Measurements from ENCODE around the gene UBAP1L.
"Not testable (repeated sequence)": the region's sequence is repeated elsewhere in the genome, so short reads cannot be mapped to it uniquely, and the experiment has no call there.

UBAP1L gene

DNA sequence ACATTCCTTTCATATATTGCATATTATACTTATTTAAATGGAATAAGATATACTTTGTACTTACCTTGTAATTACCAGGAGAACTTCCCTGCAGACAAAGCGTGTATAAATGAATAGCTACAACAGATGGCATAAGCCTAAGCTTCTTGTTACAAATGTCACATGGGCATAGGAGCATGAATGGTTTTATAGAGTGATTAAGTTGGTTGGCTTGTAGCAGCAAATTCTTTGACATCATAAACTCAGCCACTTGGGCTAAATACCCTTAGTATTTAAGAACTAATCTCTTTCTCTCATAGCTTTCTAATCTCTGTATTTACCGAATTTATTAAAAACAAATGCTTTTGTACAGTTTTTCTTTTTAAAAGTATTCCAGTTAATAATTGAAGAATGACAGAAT lies at the start of gene UBAP1L:
Gene UBAP1L, minus strand, starts transcription at position 115 of the 400 bp plus-strand sequence. CDS start 8,985 bp downstream, outside the sequence.
- no peak for DNase-seq (ENCODE audit: low read depth, low spot score)

DNA sequence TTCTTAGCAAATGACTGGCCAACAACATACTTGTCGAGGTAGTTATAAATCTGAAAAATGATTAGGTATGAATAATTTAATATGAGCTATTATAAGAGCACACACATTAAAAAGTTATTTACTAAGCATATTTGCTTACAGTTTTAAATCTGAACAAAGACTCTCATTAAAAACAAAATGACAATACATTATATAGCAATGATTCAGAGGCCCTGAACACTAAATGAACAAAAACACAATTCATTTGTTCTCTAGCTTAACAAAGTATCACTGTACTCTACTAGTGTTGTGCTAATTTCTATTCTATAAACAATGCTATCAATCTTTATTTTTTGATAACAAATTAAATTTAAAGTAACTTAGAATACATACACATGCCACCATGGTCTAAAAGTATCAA lies 49.1 kb upstream of the UBAP1L start:
- DNase-seq (ENCODE audit: low read depth, low spot score) = no peak

DNA sequence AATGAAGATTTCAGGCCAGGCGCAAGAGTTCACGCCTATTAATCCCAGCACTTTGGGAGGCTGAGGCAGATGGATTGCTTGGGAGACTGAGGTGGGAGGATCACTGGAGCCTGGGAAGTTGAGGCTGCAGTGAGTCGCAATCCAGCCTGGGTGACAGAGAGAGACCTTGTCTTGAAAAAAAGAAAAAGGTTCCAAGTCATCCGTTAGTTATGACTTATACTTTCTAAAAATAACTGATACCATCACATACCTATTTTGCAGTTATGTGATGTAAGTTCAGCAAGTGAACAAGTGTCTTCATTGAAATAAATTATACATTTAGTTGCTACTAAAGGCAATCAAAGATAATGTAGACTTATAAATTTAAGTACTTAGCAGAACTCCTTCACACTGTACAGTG lies 48.0 kb upstream of the UBAP1L start:
- DNase-seq (ENCODE audit: low read depth, low spot score) = no peak

DNA sequence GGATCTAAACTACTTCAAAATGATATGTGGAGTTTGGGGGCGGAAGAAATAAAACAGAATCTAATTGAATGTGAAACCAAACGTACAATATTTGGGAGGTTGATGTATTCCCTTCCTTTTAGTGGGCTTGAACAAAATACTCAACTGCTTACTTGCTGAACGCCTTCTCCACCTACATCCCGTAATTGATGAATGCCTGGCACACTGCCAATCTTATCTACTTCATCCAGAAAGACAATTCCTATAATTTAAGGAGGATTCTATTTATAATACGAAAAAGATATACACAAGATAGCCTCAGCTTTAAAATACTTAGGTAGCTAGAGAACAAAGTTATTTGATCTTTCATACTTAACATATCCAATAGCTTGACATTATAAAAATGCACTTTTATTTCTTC lies 41.7 kb upstream of the UBAP1L start:
- DNase-seq (ENCODE audit: low read depth, low spot score) = no peak

DNA sequence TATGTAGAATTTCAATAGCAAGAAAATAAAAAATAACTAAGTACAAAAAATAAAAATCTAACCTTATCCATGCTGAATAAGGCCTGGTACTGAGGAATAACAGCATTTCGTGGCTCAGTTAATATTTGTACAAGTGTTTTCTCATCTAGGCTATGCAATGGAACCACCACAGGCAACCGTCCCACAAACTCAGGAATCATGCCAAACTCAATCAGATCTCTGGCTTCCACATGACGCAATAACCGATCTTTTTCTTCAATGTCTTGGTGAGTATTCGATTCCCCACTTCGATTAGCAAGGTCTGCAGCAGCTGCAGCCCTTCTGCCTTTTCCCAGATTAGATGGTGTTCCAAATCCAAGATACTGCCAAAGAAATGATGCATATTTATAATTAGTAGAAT lies 39.7 kb upstream of the UBAP1L start:
- no peak for DNase-seq (ENCODE audit: low read depth, low spot score)

DNA sequence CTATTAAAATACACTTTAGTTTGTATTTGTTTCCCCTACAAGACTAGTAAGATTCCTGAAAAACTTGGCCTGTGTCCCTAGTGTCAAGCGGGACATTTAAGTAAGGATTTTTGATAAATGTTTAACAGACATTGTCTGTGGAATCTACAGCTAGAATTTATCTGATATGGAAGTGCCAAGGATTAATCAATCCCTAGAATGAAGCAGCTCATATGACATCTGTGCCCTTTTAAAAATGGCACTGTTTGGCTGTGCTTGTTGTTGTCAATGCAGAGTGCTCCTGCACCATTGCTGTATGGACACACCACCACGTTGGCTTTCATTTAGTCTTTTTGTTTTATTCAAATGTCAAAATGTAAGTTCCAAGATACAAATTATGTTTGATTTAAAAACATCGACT lies 32.9 kb upstream of the UBAP1L start:
- no peak for DNase-seq (ENCODE audit: low read depth, low spot score)

DNA sequence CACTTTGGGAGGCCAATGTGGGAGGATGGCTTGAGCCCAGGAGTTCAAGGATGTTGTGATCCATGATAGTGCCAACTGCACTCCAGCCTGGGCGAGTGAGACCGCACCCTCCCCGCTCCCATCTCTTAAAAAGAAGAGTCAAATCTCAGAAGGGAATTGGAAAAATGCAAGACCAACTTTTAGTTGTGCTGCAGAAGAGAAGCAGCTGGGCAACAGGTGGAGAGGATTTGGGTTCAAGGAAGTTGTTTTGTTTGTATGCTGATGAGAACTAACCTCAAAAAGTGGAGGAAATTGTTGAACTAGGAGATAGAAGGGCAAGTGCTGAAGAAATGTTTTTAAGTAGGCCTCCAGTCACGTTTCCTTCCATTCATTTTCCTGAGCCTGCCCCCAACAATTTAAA lies 31.4 kb upstream of the UBAP1L start:
- DNase-seq (ENCODE audit: low read depth, low spot score) = no peak

DNA sequence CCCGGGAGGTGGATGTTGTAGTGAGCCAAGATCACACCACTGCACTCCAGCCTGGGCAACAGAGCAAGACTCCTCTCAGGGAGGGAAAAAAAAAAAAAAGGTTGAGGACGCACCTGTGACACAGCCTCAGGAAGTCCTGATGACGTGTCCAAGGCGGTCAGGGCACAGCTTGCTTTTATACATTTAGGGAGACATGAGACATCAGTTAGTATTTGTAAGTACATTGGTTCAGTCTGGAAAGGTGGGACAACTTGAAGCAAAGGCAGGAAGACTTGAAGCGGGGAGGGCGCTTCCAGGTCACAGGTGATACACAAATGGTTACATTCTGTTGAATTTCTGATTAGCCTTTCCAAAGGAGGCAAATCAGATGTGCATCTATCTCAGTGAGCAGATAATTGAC lies 23.6 kb upstream of the UBAP1L start:
- not testable (repeated sequence) for DNase-seq (ENCODE audit: low read depth, low spot score)

DNA sequence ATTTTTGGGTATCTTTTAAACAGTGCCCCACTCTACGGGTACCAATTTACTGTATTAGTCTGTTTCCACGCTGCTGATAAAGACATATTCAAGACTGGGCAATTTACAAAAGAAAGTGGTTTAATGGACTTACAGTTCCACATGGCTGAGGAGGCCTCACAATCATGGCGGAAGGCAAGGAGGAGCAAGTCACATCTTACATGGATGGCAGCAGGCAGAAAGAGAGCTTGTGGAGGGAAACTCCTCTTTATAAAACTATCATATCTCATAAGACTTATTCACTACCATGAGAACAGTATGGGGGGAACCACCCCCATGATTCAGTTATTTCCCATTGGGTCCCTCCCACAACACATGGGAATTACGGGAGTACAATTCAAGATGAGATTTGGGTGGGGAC lies 22.9 kb upstream of the UBAP1L start:
- DNase-seq (ENCODE audit: low read depth, low spot score) = not testable (repeated sequence)

DNA sequence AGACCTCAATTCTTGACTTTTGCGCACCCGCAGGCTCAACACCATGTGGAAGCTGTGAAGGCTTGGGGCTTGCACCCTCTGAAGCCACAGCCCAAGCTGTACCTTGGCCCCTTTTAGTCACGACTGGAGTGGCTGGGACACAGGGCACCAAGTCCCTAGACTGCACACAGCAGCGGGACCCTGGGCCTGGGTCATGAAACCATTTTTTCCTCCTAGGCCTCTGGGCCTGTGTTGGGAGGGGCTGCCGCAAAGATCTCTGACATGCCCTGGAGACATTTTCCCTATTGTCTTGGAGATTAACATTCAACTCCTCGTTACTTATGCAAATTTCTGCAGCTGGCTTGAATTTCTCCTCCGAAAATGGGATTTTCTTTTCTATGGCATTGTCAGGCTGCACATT lies 22.1 kb upstream of the UBAP1L start:
- not testable (repeated sequence) for DNase-seq (ENCODE audit: low read depth, low spot score)

DNA sequence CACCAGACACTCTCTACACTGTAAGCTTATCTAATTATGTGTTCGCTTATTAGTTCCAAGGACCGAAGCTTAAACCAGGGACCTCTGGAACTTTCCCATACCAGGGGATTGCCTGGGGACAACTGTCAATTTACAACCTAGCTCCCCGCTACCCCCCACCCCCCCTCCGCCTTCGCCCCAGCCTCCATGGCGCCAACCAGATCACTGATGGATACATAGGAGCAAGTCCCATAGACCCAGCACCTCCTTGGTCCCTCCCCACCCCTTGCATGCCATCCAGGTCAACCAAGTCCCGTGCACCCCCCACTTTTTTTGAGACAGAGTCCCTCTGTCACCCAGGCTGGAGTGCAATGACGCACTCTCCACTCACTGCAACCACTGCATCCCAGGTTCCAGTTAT lies 19.5 kb upstream of the UBAP1L start:
- no peak for DNase-seq (ENCODE audit: low read depth, low spot score)

DNA sequence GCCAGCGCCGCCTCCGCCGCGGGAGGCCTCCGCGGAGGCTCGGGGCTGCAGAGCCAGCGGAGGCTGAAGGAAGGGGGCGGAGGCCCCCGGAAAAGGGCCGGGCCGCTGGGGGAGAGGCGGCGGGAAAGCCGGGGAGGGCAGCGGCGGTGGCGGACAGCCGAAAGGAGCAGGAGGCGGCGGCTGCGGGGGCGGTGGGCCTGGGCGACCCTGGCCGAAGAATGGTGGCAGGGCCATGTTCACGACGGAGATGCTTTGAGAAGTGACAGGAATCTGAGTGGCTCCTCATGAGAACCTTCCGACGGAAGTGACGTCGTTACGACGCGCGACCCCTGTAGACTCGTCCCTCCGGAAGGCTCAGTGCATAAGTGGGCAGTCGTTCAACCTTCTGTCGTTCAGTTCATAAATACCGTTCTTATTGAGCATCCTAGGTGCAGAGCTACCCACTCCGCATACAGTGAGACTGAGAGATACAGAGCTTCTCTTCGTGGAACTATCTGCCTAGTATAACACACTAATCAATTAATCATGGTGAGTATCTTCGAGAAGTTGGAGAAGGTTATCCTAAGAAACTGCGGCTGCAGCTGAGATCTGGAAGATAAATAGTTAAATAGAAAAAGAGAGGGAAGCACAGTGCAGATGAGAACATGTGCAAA lies 18.7 kb upstream of the UBAP1L start, which contains the start of gene PDCD7:
Gene PDCD7, minus strand, starts transcription at position 261 of the 653 bp plus-strand sequence. Its CDS starts 27 bp downstream, at position 234.
- DNase-seq (ENCODE audit: low read depth, low spot score) = peak; percentile 96

DNA sequence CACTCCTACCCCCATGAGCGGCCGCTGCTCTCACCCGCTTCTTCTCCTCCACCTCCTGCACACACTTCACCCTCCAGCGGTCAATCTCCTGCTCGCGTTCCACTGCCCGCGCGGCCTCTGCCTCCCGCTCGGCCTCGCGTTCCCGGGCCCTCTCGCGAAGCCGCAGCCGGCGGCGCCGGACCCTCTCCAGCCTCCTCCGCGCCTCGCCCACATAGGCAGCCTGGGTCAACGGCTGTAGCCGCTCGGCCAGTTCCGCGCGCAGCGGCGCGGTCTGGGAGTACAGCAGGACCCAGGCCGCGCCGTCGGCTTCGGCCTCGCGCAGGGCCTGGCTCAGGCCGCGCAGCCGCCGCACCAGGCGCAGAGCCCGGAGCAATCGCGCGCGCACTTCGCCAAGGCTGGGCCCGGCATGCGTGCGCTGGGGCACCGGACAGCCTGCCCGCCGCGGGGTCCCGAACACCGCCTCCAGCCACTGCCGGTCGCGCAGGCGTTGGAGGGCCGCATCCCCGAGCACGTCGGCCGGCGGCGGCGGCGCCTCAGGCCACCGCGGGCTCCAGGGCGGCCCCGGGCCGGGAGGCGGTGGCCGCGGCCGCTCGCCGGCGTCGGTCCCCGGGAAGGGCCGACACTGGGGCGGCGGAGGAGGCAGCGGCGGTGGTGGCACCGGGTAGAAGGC lies 18.0 kb upstream of the UBAP1L start:
- peak; percentile 84 for DNase-seq (ENCODE audit: low read depth, low spot score)

DNA sequence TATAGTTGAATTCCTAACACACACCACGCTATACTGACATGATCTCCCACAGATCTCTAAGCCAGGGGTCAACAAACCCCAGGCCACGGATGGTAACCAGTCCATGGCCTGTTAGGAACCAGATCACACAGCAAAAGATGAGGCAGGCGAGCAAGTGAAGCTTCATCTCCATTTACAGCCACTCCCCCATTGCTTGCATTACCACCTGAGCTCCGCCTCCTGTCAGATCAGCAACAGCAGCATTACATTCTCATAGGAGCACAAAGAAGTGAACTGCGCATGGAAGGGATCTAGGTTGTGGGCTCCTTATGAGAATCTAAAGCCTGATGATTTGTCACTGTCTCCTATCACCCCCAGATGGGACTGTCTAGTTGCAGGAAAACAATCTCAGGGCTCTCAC lies 15.9 kb upstream of the UBAP1L start:
- DNase-seq (ENCODE audit: low read depth, low spot score) = no peak

DNA sequence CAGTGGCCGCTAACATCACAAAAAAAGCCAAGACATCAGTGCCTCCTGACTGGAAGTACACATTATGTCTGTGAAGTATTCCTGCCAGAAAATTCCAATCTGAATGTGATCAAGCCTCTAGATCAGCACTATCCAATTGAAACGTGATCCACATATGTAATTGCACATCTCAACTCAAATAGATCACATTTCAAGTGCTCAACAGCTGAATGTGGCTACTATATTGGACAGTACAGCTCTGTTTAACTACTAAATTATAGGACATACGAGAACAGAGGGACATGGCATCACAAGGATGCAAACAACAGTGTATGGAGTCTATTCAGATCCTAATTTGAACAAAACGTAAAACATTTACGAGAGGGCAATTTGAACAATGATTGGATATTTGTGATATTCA lies 542 bp upstream of the UBAP1L start:
- DNase-seq (ENCODE audit: low read depth, low spot score) = no peak

DNA sequence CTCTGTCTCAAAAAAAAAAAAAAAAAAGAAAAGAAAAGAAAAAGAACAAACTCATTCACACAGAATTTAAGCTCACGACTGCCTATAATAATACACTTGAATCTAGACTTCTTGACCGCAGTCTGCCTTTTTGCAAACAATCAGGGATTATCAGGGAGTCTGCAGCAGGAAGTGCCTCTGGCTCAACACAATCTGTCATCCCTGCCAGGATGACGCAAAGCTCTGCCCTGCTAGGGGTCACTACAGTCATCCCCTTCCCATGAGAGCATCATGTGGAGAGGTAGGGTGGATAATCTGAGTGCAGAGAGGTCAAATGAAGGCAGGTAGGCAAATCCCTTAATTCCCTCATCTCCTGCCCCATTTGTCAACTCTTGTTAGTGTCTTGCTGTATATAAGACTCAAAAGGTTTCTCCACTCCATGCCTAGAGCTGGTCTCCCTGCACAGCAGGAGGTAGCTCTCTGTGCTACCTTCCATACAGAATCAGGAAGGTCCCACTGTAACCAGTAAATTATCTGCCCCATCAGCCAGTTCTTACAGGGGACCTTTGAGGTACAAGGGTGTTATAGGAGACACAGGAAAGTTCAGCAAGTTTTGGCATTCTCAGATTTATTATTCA lies 4.2 kb downstream of the UBAP1L start:
- DNase-seq (ENCODE audit: low read depth, low spot score) = no peak

DNA sequence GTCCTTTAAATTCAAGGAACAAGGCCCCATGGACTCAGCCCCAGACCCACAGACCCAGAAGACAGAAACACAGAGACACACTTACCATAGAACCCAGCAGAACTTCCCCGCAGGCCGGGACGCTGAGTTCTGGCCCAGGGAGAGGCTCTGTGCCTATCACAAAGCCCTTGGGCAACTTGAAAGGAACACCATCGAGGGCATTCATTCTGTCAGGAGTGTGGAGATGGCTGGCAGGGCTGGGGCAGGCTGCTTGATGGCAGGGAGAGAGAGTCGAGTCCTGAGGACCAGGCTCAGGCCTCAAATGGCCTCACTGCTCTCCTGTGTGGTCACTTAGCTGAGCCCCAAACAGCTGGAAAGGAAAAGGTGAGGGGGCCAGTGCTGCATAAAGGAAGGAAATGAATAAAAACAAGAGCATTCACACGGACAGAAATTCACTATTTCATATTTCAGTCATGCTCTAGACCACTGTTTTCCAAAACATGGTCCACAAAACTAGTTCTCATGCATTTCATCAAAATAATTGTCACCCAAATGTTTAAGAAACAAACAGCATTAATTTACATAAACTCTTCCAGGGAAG lies 8.9 kb downstream of the UBAP1L start:
- DNase-seq (ENCODE audit: low read depth, low spot score) = no peak

DNA sequence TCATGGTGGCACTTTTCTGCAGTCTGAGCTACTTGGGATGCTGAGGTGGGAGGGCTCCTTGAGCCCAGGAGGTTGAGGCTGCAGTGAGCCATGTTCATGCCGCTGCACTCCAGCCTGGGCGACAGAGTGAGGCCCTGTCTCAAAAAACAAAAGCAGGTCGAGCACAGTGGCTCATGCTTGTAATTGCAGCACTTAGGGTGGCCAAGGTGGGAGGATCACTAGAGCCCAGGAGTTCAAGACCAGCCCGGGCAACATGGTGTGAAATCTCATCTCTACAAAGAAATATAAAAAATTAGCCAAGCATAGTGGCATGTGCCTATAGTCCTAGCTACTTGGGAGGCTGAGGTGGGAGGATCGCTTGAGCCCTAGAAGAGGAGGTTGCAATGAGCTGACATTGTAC lies 10.0 kb downstream of the UBAP1L start:
- DNase-seq (ENCODE audit: low read depth, low spot score) = no peak

DNA sequence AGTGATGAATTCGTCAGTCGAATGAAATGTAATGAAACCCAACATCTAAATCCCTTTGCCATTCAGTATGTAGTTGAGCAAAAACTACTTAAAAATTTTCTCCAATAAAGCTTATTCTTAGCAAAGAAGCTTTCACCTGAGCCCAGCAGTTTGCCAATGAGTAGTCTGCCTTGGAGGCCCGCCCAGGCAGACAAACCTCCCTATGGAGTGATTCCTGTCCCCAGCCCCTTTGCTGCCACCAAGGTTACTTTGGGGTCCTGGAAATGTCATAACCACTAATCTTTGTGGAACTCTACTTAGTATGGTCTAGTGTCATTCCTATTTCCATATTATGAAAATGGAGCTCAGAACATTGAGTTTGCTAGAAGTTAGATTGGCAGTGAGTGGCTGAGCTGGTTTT lies 12.1 kb downstream of the UBAP1L start:
- no peak for DNase-seq (ENCODE audit: low read depth, low spot score)

DNA sequence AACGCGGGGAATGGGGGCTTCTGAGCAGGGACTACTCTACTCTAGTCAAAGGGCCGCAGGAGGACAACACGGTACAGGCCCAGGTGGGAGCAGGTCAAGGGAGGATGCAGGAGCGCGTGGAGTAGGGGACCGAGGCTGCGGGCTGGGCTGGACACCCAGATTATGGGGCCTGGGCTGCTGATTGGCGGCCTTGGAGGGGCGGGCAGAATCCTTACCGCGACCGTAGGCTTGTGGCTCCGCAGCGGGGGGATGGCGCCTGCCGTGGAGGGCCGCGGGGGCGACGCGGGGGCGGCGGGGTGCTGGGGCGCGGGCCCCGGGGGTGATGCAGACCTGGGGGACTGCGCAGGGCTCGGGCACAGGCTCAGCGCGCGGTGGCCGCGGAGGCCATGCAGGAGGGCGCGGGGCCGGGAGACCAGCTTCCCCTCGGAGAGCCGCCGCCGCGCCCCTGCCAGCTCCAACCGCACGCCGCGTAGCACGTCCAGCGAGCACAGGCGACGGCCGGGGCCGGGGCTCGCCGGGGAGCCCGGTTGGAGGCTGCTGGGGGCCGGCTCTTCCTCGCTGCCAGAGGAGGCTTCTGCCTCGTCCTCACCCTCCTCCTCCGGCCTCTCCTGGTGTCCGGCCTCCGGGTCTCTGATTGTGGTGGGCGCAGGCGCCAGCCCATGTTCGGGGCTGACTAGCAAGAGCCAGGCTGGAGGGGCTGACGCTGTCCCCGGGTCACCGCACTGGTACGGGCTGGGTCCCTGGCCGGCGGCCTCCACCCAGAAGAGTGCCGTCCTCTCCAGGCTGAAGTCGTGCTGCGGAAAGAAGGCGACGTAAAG lies 12.9 kb downstream of the UBAP1L start:
- no peak for DNase-seq (ENCODE audit: low read depth, low spot score)

DNA sequence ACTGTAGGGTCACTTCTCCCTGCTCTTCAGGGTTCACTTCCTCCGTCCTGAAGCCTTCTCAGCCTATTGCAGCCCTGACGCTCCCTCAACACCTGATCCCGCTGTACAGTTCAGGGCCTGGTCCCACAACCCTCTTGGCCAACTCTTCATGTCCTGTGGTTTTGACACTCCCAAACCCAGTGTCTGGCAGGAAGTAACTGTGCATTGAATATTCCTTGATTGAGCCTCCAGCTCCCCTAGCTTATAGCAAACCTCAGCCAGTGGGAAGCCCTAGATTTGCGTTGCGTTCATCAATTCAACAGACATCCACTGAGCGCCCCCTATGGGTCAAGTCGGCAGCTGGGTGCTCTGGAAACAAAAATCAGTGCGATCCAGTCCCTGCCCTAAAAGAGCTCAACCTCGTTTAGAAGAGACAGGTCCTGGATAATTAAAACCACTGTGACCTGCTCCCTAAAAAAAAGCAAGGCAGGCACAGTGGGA lies 13.5 kb downstream of the UBAP1L start:
- peak; percentile 84 for DNase-seq (ENCODE audit: low read depth, low spot score)

DNA sequence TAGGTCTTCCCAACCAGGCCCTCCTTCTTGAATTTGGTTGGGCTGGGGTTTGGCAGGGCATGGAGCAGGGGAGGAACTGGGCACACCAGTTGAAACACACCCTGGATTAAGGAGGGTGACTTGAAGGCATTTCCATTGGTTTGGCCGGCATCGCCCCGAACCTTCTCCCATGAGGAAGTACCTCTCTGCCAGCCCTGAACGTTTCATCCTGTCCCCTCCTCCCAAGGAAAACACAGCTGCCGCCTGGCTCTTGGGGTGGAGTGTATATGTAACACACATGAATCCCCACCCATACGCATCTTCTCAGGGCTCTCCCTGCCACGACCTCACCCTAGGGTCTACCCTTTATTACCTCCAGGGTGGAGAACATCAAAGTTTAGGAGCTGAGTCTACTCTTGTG lies 14.6 kb downstream of the UBAP1L start:
- DNase-seq (ENCODE audit: low read depth, low spot score) = no peak

Data from astrocyte of the hippocampus (primary cell).